Fibroblast of lung (primary cell): ENCODE data around the gene CD58. TPM values are rescaled to one million over a fixed set of nuclear protein-coding genes. Genes with fewer than 3 reads are reported as not detected.
A peak's percentile ranks its signal among the peaks of the same experiment; 100 is the strongest.

Experiments
- DNase-seq, 2 donors: peaks; one replicate each; pipeline versions ENCODE4 v3.0.0 to v3.0.0-alpha.2; 2010; ENCODE audit warnings: low read depth in 2 of 2
- H2AFZ ChIP-seq: 2 replicates; pipeline ENCODE4 v1.5.1; 2012; ENCODE audit warnings: low read length, control low read depth, inconsistent platforms
- H3K27ac ChIP-seq: 2 replicates; pipeline ENCODE4 v1.5.1; 2011; ENCODE audit warnings: low read length, control low read depth; ENCODE audit not compliant: insufficient read depth
- H3K27me3 ChIP-seq: 2 replicates; pipeline ENCODE4 v1.5.1; 2011; ENCODE audit warnings: mild to moderate bottlenecking, low read length; ENCODE audit not compliant: control insufficient read depth, insufficient read depth
- H3K36me3 ChIP-seq: 2 replicates; pipeline ENCODE4 v1.5.1; 2011; ENCODE audit warnings: low read length; ENCODE audit not compliant: control insufficient read depth, insufficient read depth
- H3K4me1 ChIP-seq: 2 replicates; pipeline ENCODE4 v1.5.1; 2011; ENCODE audit warnings: low read length; ENCODE audit not compliant: control insufficient read depth, insufficient read depth; ENCODE audit errors: extremely low read depth
- H3K4me2 ChIP-seq: 2 replicates; pipeline ENCODE4 v1.5.1; 2011; ENCODE audit warnings: low read length, control low read depth; ENCODE audit not compliant: insufficient read depth; ENCODE audit errors: extremely low read depth
- H3K4me3 ChIP-seq, 4 experiments: fragments of 200-600 bp in 1 of 4; sonication (generic) in 1 of 4; replicated peaks in 1 of 4; 2 replicates each; pipeline ENCODE4 v1.5.1; 2011 to 2016; ENCODE audit warnings: low read length in 4 of 4, low read depth in 3 of 4, mild to moderate bottlenecking in 3 of 4, control low read depth in 2 of 4, inconsistent platforms in 1 of 4, mixed read lengths in 1 of 4; ENCODE audit not compliant: insufficient read depth in 1 of 4; ENCODE audit errors: control extremely low read depth in 1 of 4
- H3K79me2 ChIP-seq: 2 replicates; pipeline ENCODE4 v1.5.1; 2012; ENCODE audit warnings: mild to moderate bottlenecking, low read length, inconsistent platforms; ENCODE audit not compliant: control insufficient read depth, insufficient read depth
- H3K9ac ChIP-seq: 2 replicates; pipeline ENCODE4 v1.5.1; 2011; ENCODE audit warnings: mild to moderate bottlenecking, low read length, control low read depth; ENCODE audit not compliant: insufficient read depth
- H3K9me3 ChIP-seq: 2 replicates; pipeline ENCODE4 v1.5.1; 2012; ENCODE audit warnings: low read depth, low read length; ENCODE audit not compliant: control insufficient read depth, insufficient read depth
- H4K20me1 ChIP-seq: 2 replicates; pipeline ENCODE4 v1.5.1; 2011; ENCODE audit warnings: low read length; ENCODE audit not compliant: control insufficient read depth, insufficient read depth; ENCODE audit errors: extremely low read depth
- CTCF ChIP-seq, 2 donors: IDR thresholded peaks in 1 of 2; conservative IDR thresholded peaks in 1 of 2; 1 replicate in 1 of 2; 2 replicates in 1 of 2; pipeline ENCODE4 v1.5.1; 2011 to 2012; ENCODE audit warnings: low read length in 2 of 2, control low read depth in 1 of 2, inconsistent platforms in 1 of 2, low read depth in 1 of 2, mild to moderate bottlenecking in 1 of 2
- EZH2 ChIP-seq: IDR thresholded peaks from 2 replicates; pipeline ENCODE4 v1.5.1; 2012; ENCODE audit warnings: low read length, control low read depth, mild to moderate bottlenecking; ENCODE audit errors: missing control alignments
- polyA plus RNA-seq, 2 donors: library from polyadenylated mRNA; depleted of rRNA in 1 of 2; stranded (reverse) in 1 of 2; unstranded in 1 of 2; fragments of >200 nt; gene quantifications; 2 replicates each; pipeline ENCODE4 v1.2.1, GENCODE V29; 2011 to 2012; ENCODE audit warnings: missing spikeins in 1 of 2
- total RNA-seq: library from RNA; depleted of rRNA; stranded (reverse); fragments of >200 nt; gene quantifications from 2 replicates; pipeline ENCODE4 v1.2.1, GENCODE V29; 2014

CD58 gene
- total and polyA plus RNA-seq, 2 donors (not counting 1 experiment from before 2014, with no cell fraction given), result 8.4 to 16.3 TPM

GRCh38 chr1:116577759-116578314 is 7.0 kb upstream of the CD58 start:
- no peaks in the 10 kb centered on the region for H3K4me1 ChIP-seq
- no peak overlapping the region for H3K4me3 ChIP-seq
- H3K27ac ChIP-seq, result no peak overlapping the region
- no peak overlapping the region for H3K4me2 ChIP-seq
- no peak overlapping the region for H2AFZ ChIP-seq
- no peaks in the 10 kb centered on the region for H3K79me2 ChIP-seq
- no peaks in the 10 kb centered on the region for H3K9me3 ChIP-seq
- no peaks in the 10 kb centered on the region for H3K36me3 ChIP-seq
- H4K20me1 ChIP-seq, result no peaks in the 10 kb centered on the region
- peaks cover 4% of the 10 kb centered on the region for H3K27me3 ChIP-seq
- H3K9ac ChIP-seq, result no peak overlapping the region
- TF ChIP-seq CTCF (conservative IDR thresholded peaks at IDR 0.05 in 1 of 2, IDR thresholded peaks at IDR 0.05 in 1 of 2; ENCODE audit: low read depth in 1 of 2, low read length in 2 of 2), result no peak
- TF ChIP-seq EZH2, result no peak
- DNase-seq, result no peak

- no peak overlapping the region for H3K9ac ChIP-seq
- TF ChIP-seq EZH2, result no peak
- TF ChIP-seq CTCF (conservative IDR thresholded peaks at IDR 0.05 in 1 of 2, IDR thresholded peaks at IDR 0.05 in 1 of 2; ENCODE audit: low read depth in 1 of 2, low read length in 2 of 2), result peak; percentile 92 to 94
- no peaks in the 10 kb centered on the region for H3K36me3 ChIP-seq
- H3K27ac ChIP-seq, result no peak overlapping the region
- H3K27me3 ChIP-seq, result peaks cover 7% of the 10 kb centered on the region
- no peak overlapping the region for H2AFZ ChIP-seq
- peaks cover 3% of the 10 kb centered on the region for H3K4me1 ChIP-seq
- no peaks in the 10 kb centered on the region for H3K9me3 ChIP-seq
- H4K20me1 ChIP-seq, result no peaks in the 10 kb centered on the region
- H3K79me2 ChIP-seq, result no peaks in the 10 kb centered on the region
- no peak overlapping the region for H3K4me2 ChIP-seq
- peak; percentile 56 to 73 for DNase-seq
- H3K4me3 ChIP-seq, result no peak overlapping the region
These were observed 3.9 kb upstream of the CD58 start for GRCh38 chr1:116574581-116575291.

GRCh38 chr1:116573431-116574095 is 2.7 kb upstream of the CD58 start:
- no peak overlapping the region for H3K4me2 ChIP-seq
- H3K79me2 ChIP-seq, result no peaks in the 10 kb centered on the region
- H3K27me3 ChIP-seq, result peaks cover 4% of the 10 kb centered on the region
- peaks cover 3% of the 10 kb centered on the region for H3K4me1 ChIP-seq
- H2AFZ ChIP-seq, result no peak overlapping the region
- H3K9me3 ChIP-seq, result no peaks in the 10 kb centered on the region
- TF ChIP-seq EZH2 (no peak), CTCF (conservative IDR thresholded peaks at IDR 0.05 in 1 of 2, IDR thresholded peaks at IDR 0.05 in 1 of 2; ENCODE audit: low read depth in 1 of 2, low read length in 2 of 2) (no peak)
- no peaks in the 10 kb centered on the region for H3K36me3 ChIP-seq
- DNase-seq, result peak in 1 of 2 donors; percentile 63
- H3K4me3 ChIP-seq, result no peak overlapping the region
- H3K9ac ChIP-seq, result no peak overlapping the region
- H4K20me1 ChIP-seq, result no peaks in the 10 kb centered on the region
- no peak overlapping the region for H3K27ac ChIP-seq
